Epithelial cell of esophagus (primary cell): ENCODE measurements around the gene LCORL.

Experiments
- DNase-seq: peaks from one replicate; pipeline ENCODE4 v3.0.0; 2010; ENCODE audit warnings: low read depth
- H3K4me3 ChIP-seq: 2 replicates; pipeline ENCODE4 v1.5.1; 2011; ENCODE audit warnings: mild to moderate bottlenecking, low read length, control low read depth
- TF ChIP-seq, protein P1 (sequence below): IDR thresholded peaks from 2 replicates; pipeline ENCODE4 v1.5.1; 2011; ENCODE audit warnings: low read depth, mild to moderate bottlenecking, low read length, control low read depth, inconsistent platforms; ENCODE audit not compliant: insufficient read depth; ENCODE audit errors: missing control alignments

Gene LCORL

DNA sequence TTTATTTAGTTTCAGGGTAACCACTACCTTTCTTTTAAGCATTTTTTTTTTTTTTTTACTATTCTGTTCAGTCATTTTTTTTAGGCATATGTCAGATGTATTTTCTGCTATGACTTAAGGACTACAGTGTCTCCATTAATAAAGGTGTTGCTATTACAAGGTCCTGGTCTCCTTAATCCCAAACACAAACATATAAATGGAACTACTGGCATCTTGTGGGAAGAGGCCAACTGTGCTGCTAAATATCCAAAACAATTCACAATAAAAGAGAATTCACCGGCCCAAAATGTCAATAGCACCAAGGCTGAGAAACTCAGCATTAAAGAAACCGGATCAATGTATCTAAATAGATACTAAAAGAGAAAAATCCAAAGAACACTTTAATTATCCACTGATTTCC, 26.4 kb downstream of the LCORL start:
- H3K4me3 ChIP-seq, result no peak overlapping the region
- no peak for DNase-seq
- TF ChIP-seq, protein P1, sequence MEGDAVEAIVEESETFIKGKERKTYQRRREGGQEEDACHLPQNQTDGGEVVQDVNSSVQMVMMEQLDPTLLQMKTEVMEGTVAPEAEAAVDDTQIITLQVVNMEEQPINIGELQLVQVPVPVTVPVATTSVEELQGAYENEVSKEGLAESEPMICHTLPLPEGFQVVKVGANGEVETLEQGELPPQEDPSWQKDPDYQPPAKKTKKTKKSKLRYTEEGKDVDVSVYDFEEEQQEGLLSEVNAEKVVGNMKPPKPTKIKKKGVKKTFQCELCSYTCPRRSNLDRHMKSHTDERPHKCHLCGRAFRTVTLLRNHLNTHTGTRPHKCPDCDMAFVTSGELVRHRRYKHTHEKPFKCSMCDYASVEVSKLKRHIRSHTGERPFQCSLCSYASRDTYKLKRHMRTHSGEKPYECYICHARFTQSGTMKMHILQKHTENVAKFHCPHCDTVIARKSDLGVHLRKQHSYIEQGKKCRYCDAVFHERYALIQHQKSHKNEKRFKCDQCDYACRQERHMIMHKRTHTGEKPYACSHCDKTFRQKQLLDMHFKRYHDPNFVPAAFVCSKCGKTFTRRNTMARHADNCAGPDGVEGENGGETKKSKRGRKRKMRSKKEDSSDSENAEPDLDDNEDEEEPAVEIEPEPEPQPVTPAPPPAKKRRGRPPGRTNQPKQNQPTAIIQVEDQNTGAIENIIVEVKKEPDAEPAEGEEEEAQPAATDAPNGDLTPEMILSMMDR, result no peak

DNA sequence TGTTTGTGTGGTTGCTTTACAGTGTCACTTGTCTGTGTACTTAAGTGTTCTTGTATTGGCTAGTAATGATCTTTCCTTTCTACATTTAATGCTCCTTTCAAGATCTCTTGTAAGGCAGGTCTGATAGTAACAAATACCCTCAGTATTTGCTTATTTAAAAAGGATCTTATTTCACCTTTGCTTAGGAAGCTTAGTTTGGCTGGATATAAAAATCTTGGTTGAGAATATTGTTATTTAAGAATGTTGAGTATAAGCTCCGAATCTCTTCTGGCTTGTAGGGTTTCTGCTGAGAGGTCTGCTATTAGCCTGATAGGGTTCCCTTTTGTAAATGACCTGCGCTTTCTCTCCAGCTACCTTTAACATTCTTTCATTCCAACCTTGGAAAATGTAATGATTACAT, 35.7 kb downstream of the LCORL start:
- TF ChIP-seq, protein P1, result no peak
- no peak for DNase-seq
- no peak overlapping the region for H3K4me3 ChIP-seq

DNA sequence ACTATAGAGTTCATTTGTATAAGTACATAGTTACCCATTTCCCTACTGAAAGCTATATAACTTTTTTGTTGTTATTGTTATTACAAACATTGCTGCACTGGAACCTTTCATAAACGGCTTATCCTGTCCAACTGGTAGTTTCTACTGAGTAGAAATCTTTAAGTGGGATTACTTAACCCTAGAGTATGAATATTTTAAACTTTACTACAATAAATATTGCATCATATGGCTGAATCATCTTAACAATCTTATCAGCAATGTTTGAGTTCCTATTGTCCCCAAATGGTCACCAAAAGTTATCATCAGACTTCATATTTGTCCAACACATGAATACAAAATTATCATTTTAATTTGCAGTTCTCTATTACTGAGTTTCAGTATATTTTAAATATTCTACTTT, 40.5 kb downstream of the LCORL start:
- TF ChIP-seq, protein P1, result no peak
- DNase-seq, result peak; percentile 47
- no peak overlapping the region for H3K4me3 ChIP-seq

DNA sequence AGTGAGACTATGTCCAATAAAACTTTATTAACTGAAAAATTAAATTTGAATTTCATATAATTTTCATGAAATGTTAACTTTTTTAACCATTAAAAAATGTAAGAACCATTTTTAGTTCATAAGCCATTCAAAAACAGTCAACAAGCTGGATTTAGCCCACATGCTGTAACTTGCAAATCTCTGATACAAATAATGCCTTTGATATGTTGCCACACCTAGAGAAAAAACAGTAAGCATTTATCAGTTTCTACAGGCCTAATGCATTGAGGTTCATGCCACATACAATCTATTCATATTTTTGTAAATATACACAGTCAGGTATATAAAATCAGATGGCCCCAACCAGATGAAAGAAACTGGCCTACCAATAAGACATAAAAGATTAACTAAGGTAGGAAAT, 52.8 kb downstream of the LCORL start:
- H3K4me3 ChIP-seq, result no peak overlapping the region
- TF ChIP-seq, protein P1, result no peak
- peak; percentile 84 for DNase-seq

DNA sequence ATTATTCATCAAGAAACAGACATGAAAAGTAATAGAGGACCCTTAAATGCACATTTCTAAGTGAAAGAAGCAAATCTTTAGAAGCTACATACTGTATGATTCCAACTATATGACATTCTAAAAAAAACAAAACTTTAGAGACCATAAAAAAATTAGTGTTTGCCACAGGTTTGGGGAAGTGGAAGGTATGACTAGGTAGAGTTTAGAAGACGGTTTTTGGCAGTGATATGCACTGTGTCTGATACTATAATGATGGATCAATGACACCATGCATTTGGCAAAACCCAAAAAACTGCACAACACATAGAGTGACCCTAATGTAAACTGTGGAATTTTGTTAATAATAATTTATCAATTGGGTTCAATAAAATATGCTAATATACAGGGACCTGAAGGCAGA, 54.5 kb downstream of the LCORL start:
- DNase-seq, result no peak
- TF ChIP-seq, protein P1, result no peak
- H3K4me3 ChIP-seq, result no peak overlapping the region

DNA sequence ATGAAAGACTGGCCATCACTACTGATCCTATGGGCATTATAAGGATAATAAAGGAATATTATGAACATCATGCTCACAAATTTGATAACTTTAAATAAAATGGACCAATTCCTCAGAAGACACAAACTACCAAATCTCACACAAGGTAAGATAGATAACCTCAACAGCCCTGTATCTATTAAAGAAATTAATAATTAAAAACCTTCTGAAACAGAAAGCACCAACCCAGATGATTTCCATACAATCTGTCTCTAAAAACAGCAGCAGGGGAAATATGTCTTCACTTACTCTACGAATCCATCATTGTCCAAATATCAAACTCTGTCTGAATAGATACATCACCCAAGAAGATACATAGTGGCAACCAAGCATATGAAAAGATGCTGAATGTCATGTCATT, 55.2 kb downstream of the LCORL start:
- TF ChIP-seq, protein P1, result no peak
- no peak for DNase-seq
- no peak overlapping the region for H3K4me3 ChIP-seq

DNA sequence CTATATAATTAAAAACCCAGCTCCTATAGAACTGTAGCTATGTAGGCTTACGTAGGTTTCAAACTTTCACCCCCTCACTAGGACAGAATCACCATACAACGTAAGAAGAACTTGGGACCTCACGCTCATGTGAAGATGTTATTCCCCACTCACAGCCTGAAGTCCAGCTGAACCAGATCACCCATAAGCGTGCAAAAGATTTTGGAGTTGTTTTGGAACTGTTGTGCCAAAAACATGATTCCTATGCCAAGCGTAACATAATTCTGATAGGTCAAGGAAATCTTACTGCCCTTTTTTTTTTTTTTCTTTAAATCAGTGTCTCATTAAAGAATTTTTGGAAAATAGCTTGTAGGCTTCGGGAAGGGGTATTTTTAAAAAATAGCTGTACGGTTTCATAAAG, 57.0 kb downstream of the LCORL start:
- DNase-seq, result no peak
- H3K4me3 ChIP-seq, result no peak overlapping the region
- TF ChIP-seq, protein P1, result no peak
